Esophagus muscularis mucosa (tissue), 3 donors: ENCODE results near the gene CCDC169.

Source experiments
- POLR2AphosphoS5 ChIP-seq, 2 donors: sonication (generic); formaldehyde crosslinking; IDR thresholded peaks; one replicate each; pipeline ENCODE4 v1.6.1; 2017; ENCODE audit warnings: antibody characterized with exemption in 2 of 2
- TF ChIP-seq, protein P1 (sequence below), 3 experiments: fragments of 200-600 bp in 2 of 3; fragments of 450-650 bp in 1 of 3; sonication (generic) in 2 of 3; IDR thresholded peaks; one replicate each; pipeline ENCODE4 v1.5.1; 2017 to 2019; ENCODE audit warnings: antibody characterized with exemption in 3 of 3, mild to moderate bottlenecking in 2 of 3, moderate library complexity in 1 of 3

DNA sequence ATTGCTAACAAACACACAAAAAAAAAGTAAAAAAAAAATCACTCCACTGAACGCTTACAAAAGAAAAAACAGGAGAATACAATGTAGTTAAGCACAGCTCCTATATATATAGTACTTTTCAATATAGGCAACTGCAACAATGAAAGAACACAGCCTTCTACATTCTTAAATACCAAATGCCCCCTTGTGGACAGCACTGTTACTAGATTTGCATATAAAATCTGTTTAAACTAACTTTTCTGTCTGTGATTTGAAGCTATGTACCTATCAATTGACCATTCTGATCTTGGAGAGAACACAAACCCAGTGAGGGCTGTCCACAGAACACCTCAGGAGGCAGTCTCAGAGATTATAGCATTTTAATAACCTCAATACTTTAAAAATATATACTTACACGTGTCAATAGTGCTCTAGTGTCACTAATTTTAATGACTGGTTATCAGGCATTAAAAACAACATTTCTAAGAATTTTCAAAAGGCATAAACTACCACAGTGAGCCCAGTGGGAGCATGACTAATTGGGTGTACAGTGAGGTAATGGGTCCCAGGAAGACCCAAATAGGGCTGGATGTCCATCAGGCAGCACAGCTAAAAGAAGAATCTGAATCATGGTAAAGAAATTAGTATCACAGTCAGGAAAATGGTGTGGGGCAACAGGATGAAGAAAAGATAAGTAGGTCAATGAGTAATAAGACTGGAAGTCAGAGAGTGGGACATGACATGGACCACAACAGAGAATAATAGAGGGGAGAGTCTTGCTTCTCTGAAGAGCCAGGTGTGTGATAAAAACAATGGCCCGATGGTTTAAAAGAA, 22.2 kb downstream of the CCDC169 start:
- TF ChIP-seq, protein P1, sequence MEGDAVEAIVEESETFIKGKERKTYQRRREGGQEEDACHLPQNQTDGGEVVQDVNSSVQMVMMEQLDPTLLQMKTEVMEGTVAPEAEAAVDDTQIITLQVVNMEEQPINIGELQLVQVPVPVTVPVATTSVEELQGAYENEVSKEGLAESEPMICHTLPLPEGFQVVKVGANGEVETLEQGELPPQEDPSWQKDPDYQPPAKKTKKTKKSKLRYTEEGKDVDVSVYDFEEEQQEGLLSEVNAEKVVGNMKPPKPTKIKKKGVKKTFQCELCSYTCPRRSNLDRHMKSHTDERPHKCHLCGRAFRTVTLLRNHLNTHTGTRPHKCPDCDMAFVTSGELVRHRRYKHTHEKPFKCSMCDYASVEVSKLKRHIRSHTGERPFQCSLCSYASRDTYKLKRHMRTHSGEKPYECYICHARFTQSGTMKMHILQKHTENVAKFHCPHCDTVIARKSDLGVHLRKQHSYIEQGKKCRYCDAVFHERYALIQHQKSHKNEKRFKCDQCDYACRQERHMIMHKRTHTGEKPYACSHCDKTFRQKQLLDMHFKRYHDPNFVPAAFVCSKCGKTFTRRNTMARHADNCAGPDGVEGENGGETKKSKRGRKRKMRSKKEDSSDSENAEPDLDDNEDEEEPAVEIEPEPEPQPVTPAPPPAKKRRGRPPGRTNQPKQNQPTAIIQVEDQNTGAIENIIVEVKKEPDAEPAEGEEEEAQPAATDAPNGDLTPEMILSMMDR (IDR thresholded peaks at IDR 0.05), result peak; percentile 60 to 73 (median 64)
- no peak for TF ChIP-seq POLR2AphosphoS5 (IDR thresholded peaks at IDR 0.05)
